Panc1 (cell line): Measurements from ENCODE around the gene GRIN3B. TPM values are rescaled to one million over a fixed set of nuclear protein-coding genes. Genes with fewer than 3 reads are reported as not detected.

Experiments
- ATAC-seq: fragments of 200-7000 bp; cut with Tn5 transposase; 2 replicates; pipeline ENCODE4 v1.9.1; 2020; ENCODE audit warnings: mild to moderate bottlenecking, moderate library complexity
- BruUV-seq: library from RNA; stranded (reverse); fragments of 400-500 nt; replicated peaks from 2 replicates; lab custom pipeline; 2021; lab: Mats Ljungman, UMichigan
- CTCF ChIA-PET: fragments of 300-600 bp; sonication (Branson Sonifier 250); formaldehyde crosslinking; loops from one replicate; lab custom pipeline; 2022; ENCODE audit warnings: antibody characterized with exemption; lab: Charles Lee
- POLR2A ChIA-PET: fragments of 300-600 bp; sonication (Branson Sonifier 250); formaldehyde crosslinking; loops from one replicate; lab custom pipeline; 2022; ENCODE audit warnings: antibody characterized with exemption; lab: Charles Lee
- DNase-seq: peaks from one replicate; pipeline ENCODE4 v3.0.0-alpha.2; 2010; ENCODE audit warnings: low read depth, low spot score
- H3K27ac ChIP-seq: 2 replicates; pipeline ENCODE4 v1.5.1; 2011; ENCODE audit warnings: mild to moderate bottlenecking, low read length, inconsistent platforms
- H3K27me3 ChIP-seq: fragments of 200-500 bp; sonication (Bioruptor generic); 2 replicates; pipeline ENCODE4 v1.6.0; 2014; ENCODE audit warnings: low read length, inconsistent platforms; ENCODE audit not compliant: control insufficient read depth, insufficient read depth
- H3K36me3 ChIP-seq: fragments of 200-500 bp; sonication (Bioruptor generic); 2 replicates; pipeline ENCODE4 v1.5.1; 2014; ENCODE audit warnings: inconsistent platforms, mild to moderate bottlenecking, low read length, moderate library complexity; ENCODE audit not compliant: control insufficient read depth, insufficient read depth
- H3K4me1 ChIP-seq: 2 replicates; pipeline ENCODE4 v1.5.1; 2011; ENCODE audit warnings: inconsistent platforms, mild to moderate bottlenecking, low read length, moderate library complexity; ENCODE audit not compliant: control insufficient read depth, insufficient read depth
- H3K4me3 ChIP-seq, 2 experiments: 2 replicates each; pipeline ENCODE4 v1.5.1; 2011 to 2012; ENCODE audit warnings: low read depth in 2 of 2, low read length in 2 of 2, mild to moderate bottlenecking in 2 of 2, inconsistent platforms in 1 of 2, moderate library complexity in 1 of 2
- H3K9me3 ChIP-seq: fragments of 200-500 bp; sonication (Bioruptor generic); 2 replicates; pipeline ENCODE4 v1.5.1; 2014; ENCODE audit warnings: low read depth, mild to moderate bottlenecking, inconsistent platforms, low read length, moderate library complexity; ENCODE audit not compliant: control insufficient read depth, insufficient read depth
- CTCF ChIP-seq: fragments of 450-650 bp; IDR thresholded peaks from 2 replicates; pipeline ENCODE4 v1.5.1; 2017; ENCODE audit warnings: mild to moderate bottlenecking
- POLR2AphosphoS5 ChIP-seq: IDR thresholded peaks from 2 replicates; pipeline ENCODE4 v1.6.1; 2012; ENCODE audit warnings: mild to moderate bottlenecking, low read depth, low read length, moderate library complexity
- SIN3A ChIP-seq: IDR thresholded peaks from 2 replicates; pipeline ENCODE4 v1.6.1; 2012; ENCODE audit warnings: low read depth, mild to moderate bottlenecking, low read length, moderate library complexity, borderline replicate concordance; ENCODE audit not compliant: insufficient read depth
- TCF7L2 ChIP-seq: IDR thresholded peaks from 2 replicates; pipeline ENCODE4 v1.6.1; 2011; ENCODE audit warnings: mild to moderate bottlenecking, low read depth, low read length, inconsistent platforms
- in situ Hi-C: cut with HindIII; loops from 2 replicates; pipeline ENCODE4 v1.10.0; 2016; ENCODE audit warnings: low sequenced_read_pairs, low pct_unique_long_range_greater_than_20kb
- intact Hi-C: fragments of 100-400 bp; cut with micrococcal nuclease; formaldehyde crosslinking; loops from one replicate; pipeline ENCODE4 v1.10.0; 2022; ENCODE audit not compliant: unreplicated experiment
- total RNA-seq: library from RNA; stranded (reverse); gene quantifications from one replicate; pipeline ENCODE4 v1.2.1, GENCODE V29; 2021; ENCODE audit not compliant: unreplicated experiment
- TF ChIP-seq, protein P1 (sequence below), 2 experiments: IDR thresholded peaks; 2 replicates each; pipeline ENCODE4 v1.6.1; 2011 to 2012; ENCODE audit warnings: low read depth in 2 of 2, control low read depth in 1 of 2, low read length in 1 of 2, mild to moderate bottlenecking in 1 of 2, moderate library complexity in 1 of 2; ENCODE audit not compliant: insufficient read depth in 1 of 2

GRIN3B gene
- total RNA-seq, 1 experiment from 2014 or later: 4.6 TPM

GRCh38 chr19:999379-999719 lies 870 bp upstream of the GRIN3B start:
- H3K27ac ChIP-seq: no peak overlapping the region
- intact Hi-C loops (loop anchor here (5.0 kb wide), 1 partner anchor 142 kb away; the partner anchor contains the start of gene CFD), in situ Hi-C loops (no loop called here)
- no TSS peak for BruUV-seq
- DNase-seq (no peak), ATAC-seq (no peak)
- peaks cover 8% of the 10 kb centered on the region for H3K4me1 ChIP-seq
- ChIA-PET POLR2A (no interaction called here), CTCF (interaction anchor here (0.7 kb wide), 1 partner anchor 64 kb away, joined by 7 read pairs; no protein-coding TSS in a partner anchor)
- no peaks in the 10 kb centered on the region for H3K9me3 ChIP-seq
- no peak overlapping the region for H3K4me3 ChIP-seq
- no peaks in the 10 kb centered on the region for H3K36me3 ChIP-seq
- TF ChIP-seq, protein P1, sequence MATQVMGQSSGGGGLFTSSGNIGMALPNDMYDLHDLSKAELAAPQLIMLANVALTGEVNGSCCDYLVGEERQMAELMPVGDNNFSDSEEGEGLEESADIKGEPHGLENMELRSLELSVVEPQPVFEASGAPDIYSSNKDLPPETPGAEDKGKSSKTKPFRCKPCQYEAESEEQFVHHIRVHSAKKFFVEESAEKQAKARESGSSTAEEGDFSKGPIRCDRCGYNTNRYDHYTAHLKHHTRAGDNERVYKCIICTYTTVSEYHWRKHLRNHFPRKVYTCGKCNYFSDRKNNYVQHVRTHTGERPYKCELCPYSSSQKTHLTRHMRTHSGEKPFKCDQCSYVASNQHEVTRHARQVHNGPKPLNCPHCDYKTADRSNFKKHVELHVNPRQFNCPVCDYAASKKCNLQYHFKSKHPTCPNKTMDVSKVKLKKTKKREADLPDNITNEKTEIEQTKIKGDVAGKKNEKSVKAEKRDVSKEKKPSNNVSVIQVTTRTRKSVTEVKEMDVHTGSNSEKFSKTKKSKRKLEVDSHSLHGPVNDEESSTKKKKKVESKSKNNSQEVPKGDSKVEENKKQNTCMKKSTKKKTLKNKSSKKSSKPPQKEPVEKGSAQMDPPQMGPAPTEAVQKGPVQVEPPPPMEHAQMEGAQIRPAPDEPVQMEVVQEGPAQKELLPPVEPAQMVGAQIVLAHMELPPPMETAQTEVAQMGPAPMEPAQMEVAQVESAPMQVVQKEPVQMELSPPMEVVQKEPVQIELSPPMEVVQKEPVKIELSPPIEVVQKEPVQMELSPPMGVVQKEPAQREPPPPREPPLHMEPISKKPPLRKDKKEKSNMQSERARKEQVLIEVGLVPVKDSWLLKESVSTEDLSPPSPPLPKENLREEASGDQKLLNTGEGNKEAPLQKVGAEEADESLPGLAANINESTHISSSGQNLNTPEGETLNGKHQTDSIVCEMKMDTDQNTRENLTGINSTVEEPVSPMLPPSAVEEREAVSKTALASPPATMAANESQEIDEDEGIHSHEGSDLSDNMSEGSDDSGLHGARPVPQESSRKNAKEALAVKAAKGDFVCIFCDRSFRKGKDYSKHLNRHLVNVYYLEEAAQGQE (IDR thresholded peaks at IDR 0.05; ENCODE audit: insufficient read depth in 1 of 2, low read depth in 2 of 2, low read length in 1 of 2): no peak
- TF ChIP-seq POLR2AphosphoS5: no peak
- TF ChIP-seq CTCF: no peak
- TF ChIP-seq TCF7L2: no peak
- no peak for TF ChIP-seq SIN3A
- no peaks in the 10 kb centered on the region for H3K27me3 ChIP-seq

- Histone ChIP-seq H3K27me3 (no peaks in the 10 kb centered on the region), H3K4me3 (peak overlapping the region; percentile 30 to 41), H3K4me1 (0 out of 2 replicates have a peak, but pooled peaks cover 3% of the 10 kb centered on the region), H3K27ac (no peak overlapping the region), H3K36me3 (no peaks in the 10 kb centered on the region), H3K9me3 (no peaks in the 10 kb centered on the region)
- ChIA-PET CTCF (interaction anchor here (0.5 to 0.7 kb wide), 2 partner anchors 35 to 176 kb away, joined by 3 read pairs; no protein-coding TSS in a partner anchor), POLR2A (no interaction called here)
- no TSS peak for BruUV-seq
- in situ Hi-C loops (no loop called here), intact Hi-C loops (no loop called here)
- TF ChIP-seq CTCF: no peak
- TF ChIP-seq TCF7L2: no peak
- no peak for TF ChIP-seq SIN3A
- TF ChIP-seq, protein P1 (IDR thresholded peaks at IDR 0.05; ENCODE audit: insufficient read depth in 1 of 2, low read depth in 2 of 2, low read length in 1 of 2): no peak
- no peak for TF ChIP-seq POLR2AphosphoS5
- DNase-seq (no peak), ATAC-seq (peak; percentile 21; the same call in 1 of the 2 replicates)
Observed at GRCh38 chr19:1000591-1001537, 645 bp downstream of the GRIN3B start.
